Measurements from ENCODE around the gene C4A. TPM values are rescaled to one million over a fixed set of nuclear protein-coding genes. Genes with fewer than 3 reads are reported as not detected.

C4A gene
- total RNA-seq, 1 experiment from 2014 or later, result 3.8 TPM

DNA sequence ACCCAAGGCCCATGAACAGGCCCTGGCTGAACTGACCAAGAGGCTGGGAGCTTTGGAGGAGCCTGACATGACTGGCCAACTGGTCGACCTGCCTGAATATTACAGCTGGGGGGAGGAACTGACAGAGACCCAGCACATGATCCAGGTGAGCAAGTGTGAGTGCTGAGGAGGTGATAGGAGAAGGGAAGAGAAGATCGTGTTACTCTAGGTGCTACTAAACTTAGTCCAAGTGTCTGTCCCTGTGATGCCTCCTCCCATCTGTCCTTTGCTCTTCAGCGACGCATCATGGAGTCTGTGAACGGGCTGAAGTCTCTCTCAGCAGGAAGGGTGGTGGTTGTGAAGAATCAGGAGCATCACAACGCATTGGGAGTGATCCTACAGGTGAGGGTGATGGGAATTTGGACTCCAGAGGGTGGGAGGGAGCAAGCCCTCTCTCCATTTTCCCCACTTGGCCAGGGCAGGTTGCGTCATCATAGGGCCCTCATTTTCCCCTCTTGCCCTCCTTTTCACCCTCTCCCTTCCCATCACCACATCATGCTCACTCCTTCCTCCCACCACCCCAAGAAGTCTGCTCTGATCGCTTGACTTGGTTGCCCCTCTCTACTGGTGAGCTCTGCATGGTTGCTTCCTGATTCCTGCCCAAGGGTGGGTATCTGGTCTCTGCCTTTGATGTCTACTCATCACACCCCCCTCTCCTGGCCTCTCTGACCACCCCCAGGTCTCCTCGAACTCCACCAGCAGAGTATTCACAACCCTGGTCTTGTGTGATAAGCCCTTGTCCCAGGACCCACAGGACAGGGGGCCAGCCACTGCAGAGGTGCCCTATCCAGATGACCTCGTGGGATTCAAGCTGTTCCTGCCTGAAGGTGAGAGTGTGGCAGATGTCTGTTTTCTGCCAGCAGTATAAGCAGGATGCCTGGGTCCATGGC is 14.6 kb upstream of the C4A start:
- Mint-ChIP-seq H3K27me3 (ENCODE audit: low read depth) (no peaks in the 10 kb centered on the region), H3K36me3 (peaks cover 55% of the 10 kb centered on the region), H3K4me1 (0 out of 2 replicates have a peak, but pooled peaks cover 2% of the 10 kb centered on the region), H3K27ac (no peak overlapping the region), H3K9me3 (no peaks in the 10 kb centered on the region), H3K4me3 (no peak overlapping the region)
- TF ChIP-seq ATF1 (CRISPR knock-in tag; IDR thresholded peaks at IDR 0.05) (no peak), SMAD4 (CRISPR knock-in tag; IDR thresholded peaks at IDR 0.05) (no peak), ELF4 (CRISPR knock-in tag; IDR thresholded peaks at IDR 0.05; ENCODE audit: low read depth) (no peak), E2F4 (CRISPR knock-in tag; IDR thresholded peaks at IDR 0.05; ENCODE audit: borderline replicate concordance, low read depth) (no peak), NFYB (CRISPR knock-in tag; conservative IDR thresholded peaks at IDR 0.05; ENCODE audit: low read depth) (no peak), NR1H2 (CRISPR knock-in tag; IDR thresholded peaks at IDR 0.05) (no peak), NFE2L1 (CRISPR knock-in tag; IDR thresholded peaks at IDR 0.05) (no peak), HMGA2 (CRISPR knock-in tag; IDR thresholded peaks at IDR 0.05) (no peak), ZNF138 (CRISPR knock-in tag; conservative IDR thresholded peaks at IDR 0.05) (no peak), EMX1 (CRISPR knock-in tag; IDR thresholded peaks at IDR 0.05) (no peak), SMAD3 (CRISPR knock-in tag; IDR thresholded peaks at IDR 0.05; ENCODE audit: borderline replicate concordance) (no peak), FOXJ3 (CRISPR knock-in tag; IDR thresholded peaks at IDR 0.05; ENCODE audit: borderline replicate concordance) (no peak), NR2C2 (CRISPR knock-in tag; IDR thresholded peaks at IDR 0.05) (no peak), IRF2 (CRISPR knock-in tag; IDR thresholded peaks at IDR 0.05; ENCODE audit: borderline replicate concordance, low read depth) (no peak), ETV6 (CRISPR knock-in tag; IDR thresholded peaks at IDR 0.05) (no peak), FOXP1 (CRISPR knock-in tag; IDR thresholded peaks at IDR 0.05; ENCODE audit: borderline replicate concordance) (no peak), ZNF219 (CRISPR knock-in tag; IDR thresholded peaks at IDR 0.05; ENCODE audit: borderline replicate concordance) (no peak)
- ChIA-PET CTCF (interaction anchor here (1.8 kb wide), 1 partner anchor 15 kb away, joined by 6 read pairs; no protein-coding TSS in a partner anchor), POLR2A (no interaction called here)
- DNase-seq (ENCODE audit: low spot score), result no peak
- ATAC-seq, result no peak

GRCh38 chr6:31967926-31968320 is 13.9 kb upstream of the C4A start:
- H3K4me3 Mint-ChIP-seq, result no peak overlapping the region
- H3K36me3 Mint-ChIP-seq, result peaks cover 49% of the 10 kb centered on the region
- ChIA-PET CTCF (interaction anchor here (1.8 kb wide), 1 partner anchor 16 kb away, joined by 6 read pairs; no protein-coding TSS in a partner anchor), POLR2A (no interaction called here)
- TF ChIP-seq ZNF396 (CRISPR knock-in tag; IDR thresholded peaks at IDR 0.05; ENCODE audit: borderline replicate concordance), result no peak
- TF ChIP-seq, protein P1, sequence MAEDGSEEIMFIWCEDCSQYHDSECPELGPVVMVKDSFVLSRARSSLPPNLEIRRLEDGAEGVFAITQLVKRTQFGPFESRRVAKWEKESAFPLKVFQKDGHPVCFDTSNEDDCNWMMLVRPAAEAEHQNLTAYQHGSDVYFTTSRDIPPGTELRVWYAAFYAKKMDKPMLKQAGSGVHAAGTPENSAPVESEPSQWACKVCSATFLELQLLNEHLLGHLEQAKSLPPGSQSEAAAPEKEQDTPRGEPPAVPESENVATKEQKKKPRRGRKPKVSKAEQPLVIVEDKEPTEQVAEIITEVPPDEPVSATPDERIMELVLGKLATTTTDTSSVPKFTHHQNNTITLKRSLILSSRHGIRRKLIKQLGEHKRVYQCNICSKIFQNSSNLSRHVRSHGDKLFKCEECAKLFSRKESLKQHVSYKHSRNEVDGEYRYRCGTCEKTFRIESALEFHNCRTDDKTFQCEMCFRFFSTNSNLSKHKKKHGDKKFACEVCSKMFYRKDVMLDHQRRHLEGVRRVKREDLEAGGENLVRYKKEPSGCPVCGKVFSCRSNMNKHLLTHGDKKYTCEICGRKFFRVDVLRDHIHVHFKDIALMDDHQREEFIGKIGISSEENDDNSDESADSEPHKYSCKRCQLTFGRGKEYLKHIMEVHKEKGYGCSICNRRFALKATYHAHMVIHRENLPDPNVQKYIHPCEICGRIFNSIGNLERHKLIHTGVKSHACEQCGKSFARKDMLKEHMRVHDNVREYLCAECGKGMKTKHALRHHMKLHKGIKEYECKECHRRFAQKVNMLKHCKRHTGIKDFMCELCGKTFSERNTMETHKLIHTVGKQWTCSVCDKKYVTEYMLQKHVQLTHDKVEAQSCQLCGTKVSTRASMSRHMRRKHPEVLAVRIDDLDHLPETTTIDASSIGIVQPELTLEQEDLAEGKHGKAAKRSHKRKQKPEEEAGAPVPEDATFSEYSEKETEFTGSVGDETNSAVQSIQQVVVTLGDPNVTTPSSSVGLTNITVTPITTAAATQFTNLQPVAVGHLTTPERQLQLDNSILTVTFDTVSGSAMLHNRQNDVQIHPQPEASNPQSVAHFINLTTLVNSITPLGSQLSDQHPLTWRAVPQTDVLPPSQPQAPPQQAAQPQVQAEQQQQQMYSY (CRISPR knock-in tag; IDR thresholded peaks at IDR 0.05), result no peak
- no peak for TF ChIP-seq GRHL2 (CRISPR knock-in tag; IDR thresholded peaks at IDR 0.05; ENCODE audit: insufficient replicate concordance, severe bottlenecking)
- TF ChIP-seq, protein P2, sequence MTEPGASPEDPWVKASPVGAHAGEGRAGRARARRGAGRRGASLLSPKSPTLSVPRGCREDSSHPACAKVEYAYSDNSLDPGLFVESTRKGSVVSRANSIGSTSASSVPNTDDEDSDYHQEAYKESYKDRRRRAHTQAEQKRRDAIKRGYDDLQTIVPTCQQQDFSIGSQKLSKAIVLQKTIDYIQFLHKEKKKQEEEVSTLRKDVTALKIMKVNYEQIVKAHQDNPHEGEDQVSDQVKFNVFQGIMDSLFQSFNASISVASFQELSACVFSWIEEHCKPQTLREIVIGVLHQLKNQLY (CRISPR knock-in tag; IDR thresholded peaks at IDR 0.05), result no peak
- DNase-seq (ENCODE audit: low spot score) (no peak), ATAC-seq (no peak)
- peaks cover 7% of the 10 kb centered on the region for H3K4me1 Mint-ChIP-seq
- no peaks in the 10 kb centered on the region for H3K27me3 Mint-ChIP-seq (ENCODE audit: low read depth)
- H3K9me3 Mint-ChIP-seq, result no peaks in the 10 kb centered on the region
- no peak overlapping the region for H3K27ac Mint-ChIP-seq

All from WTC11 (cell line).